A549 (cell line): Measurements from ENCODE around the gene HHATL. TPM values are rescaled to one million over a fixed set of nuclear protein-coding genes. Genes with fewer than 3 reads are reported as not detected.

ENCODE experiments used
- ATAC-seq, 2 experiments: fragments of 200-7000 bp in 1 of 2; fragments of >200 bp in 1 of 2; cut with Nextera tagmentation in 1 of 2; cut with Tn5 transposase in 1 of 2; 3 replicates each; pipeline versions ENCODE4 v1.8.0 to v1.9.1; 2018 to 2020; ENCODE audit warnings: mild to moderate bottlenecking in 1 of 2, moderate library complexity in 1 of 2
- CTCF ChIA-PET: fragments of 300-600 bp; sonication (Branson Sonifier 250); formaldehyde crosslinking; extraction: SDS; loops from one replicate; lab custom pipeline; 2021; ENCODE audit warnings: antibody characterized with exemption, inconsistent platforms; lab: Yijun Ruan, JAX
- POLR2A ChIA-PET: fragments of 350-600 bp; formaldehyde crosslinking; extraction: SDS; loops from one replicate; lab custom pipeline; 2021; ENCODE audit warnings: antibody characterized with exemption, inconsistent platforms; lab: Yijun Ruan, JAX
- DNase-seq, 2 experiments: peaks; one replicate each; pipeline versions ENCODE4 v3.0.0 to v3.0.0-alpha.2; 2011 to 2016; ENCODE audit warnings: low read depth in 1 of 2, low spot score in 1 of 2
- FAIRE-seq: peaks from 2 replicates; lab custom pipeline; 2011; peaks lifted over from hg19 to GRCh38; lab: Jason Lieb, UNC
- H3K27ac ChIP-seq, 2 experiments: fragments of >200 bp; sonication (Bioruptor Twin); formaldehyde crosslinking; 3 replicates each; pipeline ENCODE4 v1.5.1; 2016 to 2017
- H3K4me1 ChIP-seq: fragments of >200 bp; sonication (Bioruptor Twin); formaldehyde crosslinking; 3 replicates; pipeline ENCODE4 v1.6.1; 2016
- H3K4me2 ChIP-seq: fragments of >200 bp; sonication (Bioruptor Twin); formaldehyde crosslinking; 3 replicates; pipeline ENCODE4 v1.6.1; 2016
- H3K4me3 ChIP-seq: fragments of >200 bp; sonication (Bioruptor Twin); formaldehyde crosslinking; 3 replicates; pipeline ENCODE4 v1.5.1; 2016
- H3K9me3 ChIP-seq: fragments of >200 bp; sonication (Bioruptor Twin); formaldehyde crosslinking; 3 replicates; pipeline ENCODE4 v1.6.1; 2016
- ATOH8 ChIP-seq: fragments of 250-450 bp; sonication (Bioruptor Pico); IDR thresholded peaks from 2 replicates; pipeline ENCODE4 v1.5.0; 2020; ENCODE audit warnings: low read depth, mild to moderate bottlenecking, moderate library complexity
- BHLHE40 ChIP-seq: IDR thresholded peaks from 2 replicates; pipeline ENCODE4 v1.6.1; 2012; ENCODE audit warnings: low read depth, low read length, inconsistent platforms
- CBX8 ChIP-seq: fragments of 200-600 bp; sonication (generic); IDR thresholded peaks from 2 replicates; pipeline ENCODE4 v1.6.1; 2016
- CEBPB ChIP-seq, 2 experiments: fragments of >200 bp in 1 of 2; sonication (Bioruptor Twin) in 1 of 2; formaldehyde crosslinking in 1 of 2; IDR thresholded peaks; 2 replicates each; pipeline ENCODE4 v1.6.1; 2012 to 2016
- EP300 ChIP-seq, 2 experiments: fragments of >200 bp; sonication (Bioruptor Twin); formaldehyde crosslinking; IDR thresholded peaks; 2 replicates in 1 of 2; 3 replicates in 1 of 2; pipeline ENCODE4 v1.6.1; 2016 to 2017
- FOSB ChIP-seq: fragments of 250-450 bp; sonication (Bioruptor Pico); IDR thresholded peaks from 2 replicates; pipeline ENCODE4 v1.5.0; 2020; ENCODE audit warnings: mild to moderate bottlenecking, moderate library complexity
- FOSL2 ChIP-seq, 2 experiments: fragments of 450-650 bp in 1 of 2; fragments of >200 bp in 1 of 2; sonication (Bioruptor Twin) in 1 of 2; formaldehyde crosslinking; IDR thresholded peaks; 2 replicates each; pipeline versions ENCODE4 v1.5.0 to v1.6.1; 2016 to 2020; ENCODE audit warnings: mild to moderate bottlenecking in 1 of 2, moderate library complexity in 1 of 2
- HMGXB4 ChIP-seq: fragments of 250-450 bp; sonication (Bioruptor Pico); IDR thresholded peaks from 2 replicates; pipeline ENCODE4 v1.5.0; 2021; ENCODE audit warnings: mild to moderate bottlenecking, moderate library complexity, borderline replicate concordance
- HOXA7 ChIP-seq: fragments of 250-450 bp; sonication (Bioruptor Pico); IDR thresholded peaks from 2 replicates; pipeline ENCODE4 v1.5.0; 2020; ENCODE audit warnings: mild to moderate bottlenecking, moderate library complexity
- HOXB5 ChIP-seq: fragments of 250-450 bp; sonication (Bioruptor Pico); IDR thresholded peaks from 2 replicates; pipeline ENCODE4 v1.5.0; 2020; ENCODE audit warnings: mild to moderate bottlenecking, moderate library complexity
- JUNB ChIP-seq: fragments of >200 bp; sonication (Bioruptor Twin); formaldehyde crosslinking; IDR thresholded peaks from 2 replicates; pipeline ENCODE4 v1.6.1; 2016
- KDM1A ChIP-seq: fragments of 200-600 bp; sonication (generic); IDR thresholded peaks from 2 replicates; pipeline ENCODE4 v1.6.1; 2016; ENCODE audit warnings: low read depth, mild to moderate bottlenecking
- KDM5A ChIP-seq: fragments of 200-600 bp; sonication (generic); IDR thresholded peaks from 2 replicates; pipeline ENCODE4 v1.6.1; 2016; ENCODE audit warnings: antibody characterized with exemption, mild to moderate bottlenecking
- NR3C1 ChIP-seq: fragments of >200 bp; sonication (Bioruptor Twin); formaldehyde crosslinking; IDR thresholded peaks from 3 replicates; pipeline ENCODE4 v1.6.1; 2017
- RCOR1 ChIP-seq: fragments of 150-350 bp; IDR thresholded peaks from 2 replicates; pipeline ENCODE4 v1.6.1; 2014; ENCODE audit warnings: antibody characterized with exemption, low read length, low read depth
- RFX5 ChIP-seq: fragments of 450-650 bp; IDR thresholded peaks from 2 replicates; pipeline ENCODE4 v1.7.1; 2014; ENCODE audit warnings: antibody characterized with exemption, mild to moderate bottlenecking, moderate library complexity
- RNF2 ChIP-seq: fragments of 200-600 bp; sonication (generic); IDR thresholded peaks from 2 replicates; pipeline ENCODE4 v1.6.1; 2016; ENCODE audit warnings: low read depth, mild to moderate bottlenecking, antibody characterized with exemption, moderate library complexity, borderline replicate concordance
- SREBF2 ChIP-seq: fragments of 450-650 bp; IDR thresholded peaks from 2 replicates; pipeline ENCODE4 v1.6.1; 2014; ENCODE audit warnings: mild to moderate bottlenecking, moderate library complexity
- ZFP36 ChIP-seq: fragments of 450-650 bp; IDR thresholded peaks from 2 replicates; pipeline ENCODE4 v1.6.1; 2014; ENCODE audit warnings: borderline replicate concordance; ENCODE audit not compliant: partially characterized antibody
- ZNF302 ChIP-seq: fragments of 250-450 bp; sonication (Bioruptor Pico); IDR thresholded peaks from 2 replicates; pipeline ENCODE4 v1.9.0; 2021; ENCODE audit warnings: inconsistent platforms, mild to moderate bottlenecking, moderate library complexity
- WGBS: methylation state at CpG from one replicate; pipeline ENCODE4 v1.1.6; 2017; ENCODE audit errors: missing lambda C conversion rate; 5-methylcytosine and 5-hydroxymethylcytosine counted together
- polyA plus RNA-seq, 4 experiments: library from polyadenylated mRNA; depleted of rRNA in 3 of 4; stranded (reverse); fragments of >200 nt; fragmentation: RNase III in 1 of 4; extraction: RNeasy Plus Mini Kit Qiagen cat#74134 plus additional on column Dnase treatment in 1 of 4; gene quantifications; 2 replicates in 3 of 4; 3 replicates in 1 of 4; pipeline ENCODE4 v1.2.3, GENCODE V29; 2011 to 2017
- TF ChIP-seq, protein P1 (sequence below): IDR thresholded peaks from 2 replicates; pipeline ENCODE4 v1.6.1; 2012
- TF ChIP-seq, protein P2 (sequence below): IDR thresholded peaks from 2 replicates; pipeline ENCODE4 v1.6.1; 2012

Gene HHATL
- polyA plus RNA-seq, 2 of the 4 experiments (the other 2 are of a cell fraction) = not detected

GRCh38 chr3:42668793-42669217, 33.8 kb downstream of the HHATL start:
- Histone ChIP-seq H3K4me1 (no peaks in the 10 kb centered on the region), H3K27ac (no peak overlapping the region)
- TF ChIP-seq KDM5A = no peak
- no peak for TF ChIP-seq CEBPB (IDR thresholded peaks at IDR 0.05)
- no peak for TF ChIP-seq EP300 (IDR thresholded peaks at IDR 0.05)
- no peak for TF ChIP-seq HOXA7 (CRISPR knock-in tag)
- TF ChIP-seq, all 56 proteins: peak for 0
- whole genome bisulfite sequencing = 66% methylated on average over 3 of the region's 4 CpGs
- CTCF ChIA-PET = interaction anchor here (1.0 kb wide), 1 partner anchor 14 kb away, joined by 3 read pairs; no protein-coding TSS in a partner anchor
- Histone ChIP-seq H3K9me3 (no peaks in the 10 kb centered on the region), H3K4me2 (no peak overlapping the region), H3K4me3 (no peak overlapping the region)
- ATAC-seq (no peak), FAIRE-seq (no peak), DNase-seq (no peak)
- POLR2A ChIA-PET = no interaction called here

- no peak; a peak in 1 of 6 replicates for ATAC-seq
- TF ChIP-seq, protein P1, sequence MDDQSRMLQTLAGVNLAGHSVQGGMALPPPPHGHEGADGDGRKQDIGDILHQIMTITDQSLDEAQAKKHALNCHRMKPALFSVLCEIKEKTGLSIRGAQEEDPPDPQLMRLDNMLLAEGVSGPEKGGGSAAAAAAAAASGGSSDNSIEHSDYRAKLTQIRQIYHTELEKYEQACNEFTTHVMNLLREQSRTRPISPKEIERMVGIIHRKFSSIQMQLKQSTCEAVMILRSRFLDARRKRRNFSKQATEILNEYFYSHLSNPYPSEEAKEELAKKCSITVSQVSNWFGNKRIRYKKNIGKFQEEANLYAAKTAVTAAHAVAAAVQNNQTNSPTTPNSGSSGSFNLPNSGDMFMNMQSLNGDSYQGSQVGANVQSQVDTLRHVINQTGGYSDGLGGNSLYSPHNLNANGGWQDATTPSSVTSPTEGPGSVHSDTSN = no peak
- TF ChIP-seq HMGXB4 (CRISPR knock-in tag) = no peak
- no peak for TF ChIP-seq CEBPB (IDR thresholded peaks at IDR 0.05)
- no peak for TF ChIP-seq KDM5A
- TF ChIP-seq ZFP36 = no peak
- no peak for TF ChIP-seq ZNF302 (CRISPR knock-in tag)
- no peak for TF ChIP-seq NR3C1
- TF ChIP-seq SREBF2 = no peak
- no peak for TF ChIP-seq JUNB
- no peak for TF ChIP-seq RFX5
- no peak for TF ChIP-seq ATOH8 (CRISPR knock-in tag)
- no peak for TF ChIP-seq HOXB5 (CRISPR knock-in tag)
- TF ChIP-seq RNF2 = no peak
- no peak for TF ChIP-seq FOSL2 (IDR thresholded peaks at IDR 0.05)
- TF ChIP-seq FOSL2 (CRISPR knock-in tag; IDR thresholded peaks at IDR 0.05) = no peak
- no peak for TF ChIP-seq KDM1A
- TF ChIP-seq CBX8 = no peak
- no peak for TF ChIP-seq RCOR1
- TF ChIP-seq FOSB (CRISPR knock-in tag) = no peak
- no peak for TF ChIP-seq BHLHE40
- TF ChIP-seq, protein P2, sequence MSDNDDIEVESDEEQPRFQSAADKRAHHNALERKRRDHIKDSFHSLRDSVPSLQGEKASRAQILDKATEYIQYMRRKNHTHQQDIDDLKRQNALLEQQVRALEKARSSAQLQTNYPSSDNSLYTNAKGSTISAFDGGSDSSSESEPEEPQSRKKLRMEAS = no peak
- Histone ChIP-seq H3K4me2 (no peak overlapping the region), H3K4me3 (no peak overlapping the region), H3K4me1 (no peaks in the 10 kb centered on the region), H3K27ac (no peak overlapping the region), H3K9me3 (no peaks in the 10 kb centered on the region)
- 63% methylated on average over 2 of the region's 2 CpGs for WGBS
- DNase-seq = no peak
- no peak for FAIRE-seq
- ChIA-PET CTCF (no interaction called here), POLR2A (no interaction called here)
These were observed 34.2 kb downstream of the HHATL start for GRCh38 chr3:42668413-42668760.
